CD14-positive monocyte (primary cell): ENCODE measurements around the gene FHIT. TPM values are rescaled to one million over a fixed set of nuclear protein-coding genes. Genes with fewer than 3 reads are reported as not detected.

Experiments
- DNase-seq, 3 donors: peaks; one replicate each; pipeline ENCODE4 v3.0.0-alpha.2; 2011 to 2022
- H2AFZ ChIP-seq: 2 replicates; pipeline ENCODE4 v1.6.0; 2012; ENCODE audit warnings: mild to moderate bottlenecking, low read depth, low read length, inconsistent platforms; ENCODE audit not compliant: insufficient read depth, poor library complexity, severe bottlenecking
- H3K27ac ChIP-seq, 2 donors: 1 replicate in 1 of 2; 2 replicates in 1 of 2; pipeline ENCODE4 v1.5.1; 2012 to 2013; ENCODE audit warnings: low read length in 2 of 2, control low read depth in 1 of 2, inconsistent platforms in 1 of 2, low read depth in 1 of 2, mild to moderate bottlenecking in 1 of 2
- H3K27me3 ChIP-seq, 2 donors: one replicate each; pipeline versions ENCODE4 v1.6.0 to v1.6.1; 2011 to 2013; ENCODE audit warnings: low read length in 2 of 2; ENCODE audit not compliant: control insufficient read depth in 2 of 2, insufficient read depth in 2 of 2
- H3K36me3 ChIP-seq, 2 donors: replicated peaks in 1 of 2; 1 replicate in 1 of 2; 2 replicates in 1 of 2; pipeline versions ENCODE4 v1.5.1 to v1.6.1; 2012 to 2013; ENCODE audit warnings: low read length in 2 of 2, control low read depth in 1 of 2, inconsistent platforms in 1 of 2, mild to moderate bottlenecking in 1 of 2; ENCODE audit not compliant: insufficient read depth in 2 of 2, control insufficient read depth in 1 of 2
- H3K4me1 ChIP-seq, 2 donors: 1 replicate in 1 of 2; 2 replicates in 1 of 2; pipeline versions ENCODE4 v1.5.1 to v1.6.1; 2012 to 2013; ENCODE audit warnings: low read length in 2 of 2, control low read depth in 1 of 2, inconsistent platforms in 1 of 2, mild to moderate bottlenecking in 1 of 2, moderate library complexity in 1 of 2; ENCODE audit not compliant: insufficient read depth in 2 of 2, control insufficient read depth in 1 of 2
- H3K4me2 ChIP-seq: replicated peaks from 2 replicates; pipeline ENCODE3; 2012; ENCODE audit warnings: low read length, moderate library complexity, mild to moderate bottlenecking; ENCODE audit not compliant: poor library complexity, severe bottlenecking; ENCODE audit errors: extremely low read depth
- H3K4me3 ChIP-seq, 3 experiments: fragments of 200-600 bp in 1 of 3; sonication (generic) in 1 of 3; replicated peaks in 1 of 3; 1 replicate in 2 of 3; 2 replicates in 1 of 3; pipeline ENCODE4 v1.5.1; 2011 to 2013; ENCODE audit warnings: low read length in 3 of 3, mild to moderate bottlenecking in 3 of 3, control low read depth in 2 of 3, low read depth in 2 of 3, inconsistent platforms in 1 of 3, moderate library complexity in 1 of 3
- H3K79me2 ChIP-seq: 2 replicates; pipeline ENCODE4 v1.6.0; 2012; ENCODE audit warnings: mild to moderate bottlenecking, control low read depth, inconsistent platforms, low read length, moderate library complexity; ENCODE audit not compliant: insufficient read depth
- H3K9ac ChIP-seq: 2 replicates; pipeline ENCODE4 v1.6.0; 2017; ENCODE audit warnings: low read length, mild to moderate bottlenecking; ENCODE audit not compliant: insufficient read depth, poor library complexity, severe bottlenecking
- H3K9me3 ChIP-seq, 2 donors: replicated peaks in 1 of 2; 1 replicate in 1 of 2; 2 replicates in 1 of 2; pipeline versions ENCODE4 v1.5.1 to v1.6.1; 2012 to 2013; ENCODE audit warnings: low read length in 2 of 2, control low read depth in 1 of 2; ENCODE audit not compliant: control insufficient read depth in 1 of 2, insufficient read depth in 1 of 2
- H4K20me1 ChIP-seq: 2 replicates; pipeline ENCODE4 v1.6.0; 2012; ENCODE audit warnings: mild to moderate bottlenecking, low read length, control low read depth, moderate library complexity; ENCODE audit not compliant: insufficient read depth
- H3K27ac Mint-ChIP-seq, 7 donors: one replicate each; pipeline ENCODE4 v1.8.0; 2020; ENCODE audit warnings: mild to moderate bottlenecking in 7 of 7, mixed read lengths in 7 of 7, moderate library complexity in 6 of 7, inconsistent platforms in 2 of 7
- H3K27me3 Mint-ChIP-seq, 3 donors: one replicate each; pipeline ENCODE4 v1.8.0; 2021 to 2022; ENCODE audit warnings: low read depth in 3 of 3, mild to moderate bottlenecking in 3 of 3, mixed read lengths in 3 of 3, moderate library complexity in 3 of 3, inconsistent platforms in 1 of 3
- H3K36me3 Mint-ChIP-seq, 2 donors: one replicate each; pipeline ENCODE4 v1.8.0; 2020; ENCODE audit warnings: mixed read lengths in 2 of 2, inconsistent platforms in 1 of 2, mild to moderate bottlenecking in 1 of 2
- H3K4me1 Mint-ChIP-seq: one replicate; pipeline ENCODE4 v1.8.0; 2020; ENCODE audit warnings: mild to moderate bottlenecking, mixed read lengths
- H3K4me3 Mint-ChIP-seq, 2 donors: one replicate each; pipeline ENCODE4 v1.8.0; 2020; ENCODE audit warnings: mild to moderate bottlenecking in 2 of 2, mixed read lengths in 2 of 2, moderate library complexity in 1 of 2
- H3K9me3 Mint-ChIP-seq, 7 donors: one replicate each; pipeline ENCODE4 v1.8.0; 2020 to 2022; ENCODE audit warnings: mixed read lengths in 7 of 7, mild to moderate bottlenecking in 6 of 7, moderate library complexity in 6 of 7, inconsistent platforms in 2 of 7
- CTCF ChIP-seq: fragments of 200-600 bp; IDR thresholded peaks from one replicate; pipeline ENCODE4 v1.8.0; 2022; ENCODE audit warnings: antibody characterized with exemption, mild to moderate bottlenecking
- WGBS: methylation state at CpG from one replicate; pipeline ENCODE4 v1.1.5; 2013; ENCODE audit warnings: missing lambda C conversion rate; ENCODE audit not compliant: insufficient coverage; 5-methylcytosine and 5-hydroxymethylcytosine counted together
- intact Hi-C, 2 donors: fragments of 100-400 bp; cut with micrococcal nuclease; formaldehyde crosslinking; loops; one replicate each; pipeline versions ENCODE4 v1.15.0 to v1.15.1; 2023
- polyA plus RNA-seq, 3 donors: library from polyadenylated mRNA; depleted of rRNA in 1 of 3; unstranded in 2 of 3; stranded (reverse) in 1 of 3; fragments of 300-500 nt in 2 of 3; fragments of >200 nt in 1 of 3; fragmentation: Illumina TruSeq in 2 of 3; gene quantifications; 1 replicate in 2 of 3; 2 replicates in 1 of 3; pipeline ENCODE4 v1.2.3, GENCODE V29; 2012 to 2021

Gene FHIT
- polyA plus RNA-seq, 3 donors, result 1.7 to 3.4 (median 3.2) TPM

DNA sequence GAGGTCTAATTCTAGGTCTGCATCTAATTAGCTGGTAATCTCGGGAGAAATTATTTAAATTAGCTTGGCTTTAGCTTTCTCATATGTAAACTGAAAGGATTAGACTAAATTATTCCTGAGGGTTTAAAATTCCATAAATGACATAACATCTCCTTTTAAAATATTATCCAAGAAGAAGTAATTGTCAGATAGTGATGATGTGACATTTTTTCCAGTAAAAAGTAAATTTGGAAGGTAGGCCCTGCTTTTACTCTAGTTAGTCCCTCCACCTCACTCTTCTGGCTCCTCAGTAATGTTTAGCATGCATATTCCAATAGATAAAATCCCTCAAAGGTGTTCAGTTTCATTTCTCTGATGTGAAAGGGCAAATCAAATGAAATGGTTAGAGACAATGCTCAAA, 215.7 kb downstream of the FHIT start:
- no peak overlapping the region for H3K4me3 Mint-ChIP-seq
- H2AFZ ChIP-seq, result no peak overlapping the region
- H3K4me1 ChIP-seq, result no peaks in the 10 kb centered on the region
- no peaks in the 10 kb centered on the region for H3K79me2 ChIP-seq
- H3K27ac Mint-ChIP-seq, result no peak overlapping the region
- intact Hi-C loops, result no loop called here
- H4K20me1 ChIP-seq, result no peaks in the 10 kb centered on the region
- H3K27me3 Mint-ChIP-seq, result no peaks in the 10 kb centered on the region
- H3K4me3 ChIP-seq, result no peak overlapping the region
- no peak for DNase-seq
- TF ChIP-seq CTCF, result no peak
- H3K27ac ChIP-seq, result no peak overlapping the region
- H3K4me1 Mint-ChIP-seq, result no peaks in the 10 kb centered on the region
- H3K9ac ChIP-seq, result no peak overlapping the region
- WGBS, result no CpG with 5 or more reads among the region's 1 CpG
- no peaks in the 10 kb centered on the region for H3K27me3 ChIP-seq
- peaks cover 0 to 4% of the 10 kb centered on the region in 2 donors for H3K9me3 ChIP-seq
- H3K9me3 Mint-ChIP-seq, result peaks cover 3 to 13% (median 7%) of the 10 kb centered on the region in 7 donors
- H3K4me2 ChIP-seq, result no peak overlapping the region
- no peaks in the 10 kb centered on the region for H3K36me3 ChIP-seq
- peaks cover 3 to 4% of the 10 kb centered on the region in 2 donors for H3K36me3 Mint-ChIP-seq

- H3K9me3 Mint-ChIP-seq, result peaks cover 0 to 7% (median 3%) of the 10 kb centered on the region in 7 donors
- no peaks in the 10 kb centered on the region for H3K27me3 Mint-ChIP-seq
- H3K9ac ChIP-seq, result no peak overlapping the region
- WGBS, result 100% methylated on average over 2 of the region's 5 CpGs
- peaks cover 0 to 4% of the 10 kb centered on the region in 2 donors for H3K9me3 ChIP-seq
- no peak overlapping the region for H2AFZ ChIP-seq
- no peak for DNase-seq
- no peaks in the 10 kb centered on the region for H4K20me1 ChIP-seq
- H3K4me1 ChIP-seq, result no peaks in the 10 kb centered on the region
- H3K36me3 ChIP-seq, result no peaks in the 10 kb centered on the region
- H3K4me3 ChIP-seq, result no peak overlapping the region
- H3K4me1 Mint-ChIP-seq, result no peaks in the 10 kb centered on the region
- no peak for TF ChIP-seq CTCF
- no peak overlapping the region for H3K27ac Mint-ChIP-seq
- H3K27ac ChIP-seq, result no peak overlapping the region
- H3K27me3 ChIP-seq, result no peaks in the 10 kb centered on the region
- H3K4me3 Mint-ChIP-seq, result no peak overlapping the region
- peaks cover 0 to 3% of the 10 kb centered on the region in 2 donors for H3K36me3 Mint-ChIP-seq
- intact Hi-C loops, result no loop called here
- no peak overlapping the region for H3K4me2 ChIP-seq
- no peaks in the 10 kb centered on the region for H3K79me2 ChIP-seq
Measured at GRCh38 chr3:61032991-61033390, 218.3 kb downstream of the FHIT start.
